Activated T-helper 9 cell treated with anti-CD3 and anti-CD28 coated beads, Interleukin-2, amount 50 U/mL, for 16 hours (primary cell): ENCODE results near the gene YWHAE.
A peak's percentile ranks its signal among the peaks of the same experiment; 100 is the strongest.
"Not testable (repeated sequence)": the region's sequence is repeated elsewhere in the genome, so short reads cannot be mapped to it uniquely, and the experiment has no call there.

Source experiments
- DNase-seq: peaks from one replicate; pipeline ENCODE4 v3.0.0-alpha.2; 2020; ENCODE audit warnings: low read depth

YWHAE gene

DNA sequence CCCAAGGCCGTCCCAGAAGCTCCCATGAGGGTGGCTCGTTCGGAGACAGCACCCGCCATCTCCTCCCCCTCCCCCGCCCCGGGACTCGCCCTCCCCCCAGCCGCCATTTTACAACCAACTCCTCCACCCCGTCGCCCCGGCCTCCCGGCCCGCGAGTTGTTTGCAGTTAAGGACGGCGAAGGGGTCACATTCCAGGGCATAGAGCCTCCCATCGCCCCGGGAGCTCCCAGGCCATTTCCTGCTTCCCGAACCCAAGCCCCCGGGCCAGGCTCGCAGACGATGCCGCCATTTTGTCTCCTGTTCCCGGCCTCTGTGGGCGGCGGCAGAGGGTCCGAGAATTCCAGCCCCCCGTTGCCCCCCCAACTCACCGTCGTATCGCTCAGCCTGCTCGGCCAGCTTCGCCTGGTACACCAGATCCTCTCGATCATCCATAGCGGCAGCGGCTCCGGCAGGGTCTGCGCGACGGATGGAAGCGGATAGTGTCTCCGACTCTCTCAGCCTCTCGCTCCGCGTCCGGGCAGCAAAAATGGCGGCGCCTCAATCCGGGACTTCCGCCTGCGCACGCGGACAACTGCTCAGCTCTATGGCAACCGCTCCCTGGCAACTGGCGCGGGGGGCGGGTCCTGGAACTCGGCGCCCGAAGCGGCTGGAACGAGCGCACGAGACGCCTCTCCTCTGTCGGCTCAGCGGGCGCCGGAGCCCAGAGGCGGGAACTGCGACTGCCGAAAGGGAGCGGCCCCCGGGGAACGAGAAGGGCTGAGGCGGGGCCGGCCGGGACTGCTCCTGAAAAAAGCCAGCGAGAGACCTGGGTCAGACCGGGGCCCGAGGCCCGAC, at the start of gene YWHAE:
YWHAE (minus strand) TSS at position 544 of the 834 bp plus-strand sequence; CDS start at position 432, 112 bp downstream.
- DNase-seq, result peak; percentile 97

GRCh38 chr17:1449412-1449967, 49.5 kb upstream of the YWHAE start:
- no peak for DNase-seq

DNA sequence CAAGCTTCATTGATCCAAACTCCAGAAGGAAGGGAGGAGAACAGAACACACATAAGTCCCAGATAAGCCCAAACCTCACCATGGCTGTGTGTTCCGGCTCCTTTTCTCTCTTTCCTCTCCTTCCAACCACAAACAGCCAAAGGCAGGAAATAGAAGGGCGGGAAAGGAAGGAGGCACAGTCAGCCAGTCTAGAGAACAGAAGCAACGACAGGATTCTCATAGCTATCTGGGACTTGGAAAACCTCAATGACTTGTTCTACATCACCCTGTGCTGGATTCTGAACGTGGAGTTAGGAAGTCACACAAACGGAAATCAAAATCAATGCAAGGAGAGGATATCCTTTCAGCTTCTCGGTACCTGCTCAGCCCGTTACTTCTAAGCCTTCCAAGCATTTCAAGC, 47.0 kb upstream of the YWHAE start:
- no peak for DNase-seq

DNA sequence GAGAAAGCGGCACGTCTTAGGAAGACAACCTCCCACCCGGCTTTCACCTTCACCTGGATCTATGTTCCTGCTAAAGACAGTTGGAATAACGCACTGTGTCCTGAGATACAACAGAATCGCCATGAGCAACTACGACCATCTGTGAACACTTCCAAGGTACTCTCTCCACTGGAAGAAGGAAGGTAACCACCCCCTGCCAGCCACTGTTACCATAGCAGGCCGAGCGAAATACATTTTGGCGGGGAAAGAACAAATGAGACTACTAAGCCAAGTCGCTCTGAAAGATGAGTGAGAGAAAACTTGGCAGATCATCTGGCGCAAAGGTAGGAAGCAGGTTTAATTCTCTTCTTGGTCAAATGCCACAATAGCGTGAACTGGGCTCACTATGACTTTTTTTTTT, 46.2 kb upstream of the YWHAE start:
- no peak for DNase-seq

GRCh38 chr17:1445695-1446094, 45.7 kb upstream of the YWHAE start:
- not testable (repeated sequence) for DNase-seq

GRCh38 chr17:1442721-1443120, 42.7 kb upstream of the YWHAE start:
- DNase-seq, result not testable (repeated sequence)

DNA sequence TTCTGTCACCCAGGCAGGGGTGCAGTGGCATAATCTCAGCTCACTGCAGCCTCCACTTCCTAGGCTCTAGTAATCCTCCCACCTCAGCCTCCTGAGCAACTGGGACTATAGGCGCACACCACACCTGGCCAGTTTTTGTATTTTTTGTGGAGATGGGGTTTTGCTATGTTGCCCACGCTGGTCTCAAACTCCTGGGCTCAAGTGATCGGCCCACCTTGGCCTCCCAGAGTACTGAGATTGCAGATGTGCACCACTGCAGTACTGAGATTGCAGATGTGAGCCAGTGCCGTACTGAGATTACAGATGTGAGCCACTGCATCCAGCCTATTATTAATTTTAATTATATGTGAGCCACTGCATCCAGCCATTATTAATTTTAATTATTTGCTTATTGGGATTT, 42.2 kb upstream of the YWHAE start:
- no peak for DNase-seq

- DNase-seq, result no peak
Measured at GRCh38 chr17:1440921-1441320, 40.9 kb upstream of the YWHAE start.

DNA sequence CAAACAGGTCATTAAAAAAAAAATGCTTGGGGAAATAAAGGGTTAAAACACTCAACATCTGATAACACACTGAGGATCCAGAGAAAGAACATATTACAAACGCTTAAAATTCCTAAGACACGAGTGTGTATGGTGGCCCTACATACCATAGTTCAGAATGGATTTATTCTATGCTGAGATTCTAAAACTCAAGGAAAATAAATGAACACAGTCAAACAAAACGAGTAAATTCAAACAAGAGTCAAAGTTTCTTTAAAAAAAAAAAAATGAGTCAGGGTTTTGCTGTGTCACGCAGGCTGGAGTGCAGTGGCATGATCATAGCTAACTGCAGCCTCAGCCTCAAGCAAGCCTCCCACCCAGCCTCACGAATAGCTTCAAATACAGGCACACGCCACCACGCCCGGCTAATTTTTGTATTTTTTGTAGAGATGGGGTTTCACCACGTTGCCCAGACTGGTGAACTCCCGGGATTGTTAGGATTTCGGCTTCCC, 38.6 kb upstream of the YWHAE start:
- DNase-seq, result no peak

GRCh38 chr17:1435326-1435725, 35.3 kb upstream of the YWHAE start:
- no peak for DNase-seq

GRCh38 chr17:1434150-1434549, 34.1 kb upstream of the YWHAE start:
- DNase-seq, result no peak

GRCh38 chr17:1431631-1432104, 31.6 kb upstream of the YWHAE start:
- no peak for DNase-seq

DNA sequence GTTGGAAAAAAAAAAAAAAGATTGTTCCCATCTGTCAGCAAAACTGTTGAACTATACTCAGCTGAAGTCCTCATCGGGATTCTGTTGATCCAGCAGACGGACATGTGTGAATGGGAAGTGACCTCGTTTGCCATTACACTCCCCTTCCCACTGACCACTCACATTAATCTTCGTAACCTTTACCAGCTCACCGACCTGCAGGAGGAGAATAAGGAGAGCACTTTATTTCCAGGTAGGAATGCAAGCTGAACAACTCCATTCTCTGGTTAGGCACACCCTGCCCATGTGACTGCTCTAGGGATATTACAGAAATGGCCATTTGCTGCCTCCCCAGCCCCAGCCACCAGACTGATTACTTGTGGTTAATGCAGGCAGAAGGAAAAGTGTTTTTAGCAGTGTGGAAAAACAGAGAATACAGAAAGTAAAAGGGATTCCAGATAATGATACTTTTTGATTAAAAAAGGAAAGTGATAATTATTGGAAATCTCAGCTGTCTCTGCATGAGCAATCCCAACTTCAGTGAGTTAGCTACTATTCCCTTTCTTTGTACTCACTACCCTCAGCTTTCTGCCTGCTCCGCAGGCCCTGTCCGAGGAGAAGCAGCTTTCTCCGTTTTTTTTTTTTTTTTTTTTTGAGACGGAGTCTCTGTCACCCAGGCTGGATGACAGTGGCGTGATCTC, 23.6 kb upstream of the YWHAE start:
- DNase-seq, result no peak

- DNase-seq, result no peak
Measured at GRCh38 chr17:1422885-1423284, 22.9 kb upstream of the YWHAE start.

DNA sequence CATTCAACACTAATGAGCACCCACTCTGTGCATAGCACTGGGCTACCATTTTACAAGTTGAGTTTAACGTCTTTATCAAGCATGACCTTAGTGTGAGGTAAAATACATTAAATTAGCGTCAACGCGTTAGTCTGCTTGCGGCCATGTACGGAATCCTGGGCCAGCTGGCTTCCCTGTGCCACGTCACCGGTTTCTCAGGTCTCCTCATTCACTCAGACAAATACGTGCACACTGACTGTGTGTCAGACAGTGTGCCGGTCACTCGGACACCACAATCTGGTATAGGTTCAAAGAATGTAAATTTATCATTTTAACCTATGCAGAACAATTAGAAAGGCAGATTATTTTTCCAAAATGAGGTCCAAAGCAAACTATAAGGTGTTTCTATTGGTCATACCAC, 21.4 kb upstream of the YWHAE start:
- DNase-seq, result no peak

- no peak for DNase-seq
Measured at GRCh38 chr17:1420981-1421380, 21.0 kb upstream of the YWHAE start.

GRCh38 chr17:1420163-1420562, 20.1 kb upstream of the YWHAE start:
- DNase-seq, result no peak

- DNase-seq, result not testable (repeated sequence)
Measured at GRCh38 chr17:1418476-1418875, 18.5 kb upstream of the YWHAE start.

- DNase-seq, result no peak
Measured at GRCh38 chr17:1416414-1416813, 16.4 kb upstream of the YWHAE start.

DNA sequence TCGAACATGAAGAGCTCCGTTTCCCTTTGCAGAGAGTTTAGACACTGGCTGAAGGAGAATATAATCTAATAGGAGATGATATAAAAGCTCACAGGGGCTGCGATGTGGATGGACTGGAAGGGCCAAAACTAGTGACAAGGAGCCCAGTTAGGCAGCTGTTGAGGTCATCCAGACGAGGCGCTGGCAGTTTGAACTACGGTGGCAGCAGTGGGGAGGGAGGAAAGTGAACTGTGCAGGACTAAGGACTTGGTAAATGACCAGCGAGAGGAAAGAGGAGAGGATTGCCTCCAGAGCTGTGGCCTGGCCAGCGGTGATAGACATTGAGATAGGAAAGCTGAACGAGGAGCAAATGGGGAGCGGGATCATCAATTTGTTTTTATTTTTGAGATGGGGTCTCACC, 14.6 kb upstream of the YWHAE start:
- DNase-seq, result no peak

GRCh38 chr17:1414001-1414574, 14.1 kb upstream of the YWHAE start:
- DNase-seq, result no peak

GRCh38 chr17:1413281-1413791, 13.3 kb upstream of the YWHAE start:
- no peak for DNase-seq
